GM18519 (cell line): Measurements from ENCODE around the gene EIF2B5.

Experiments
- ATAC-seq: cut with Tn5 transposase; IDR thresholded peaks from one replicate; pipeline ENCODE4 v1.9.1; 2021; ENCODE audit warnings: mild to moderate bottlenecking, moderate library complexity; ENCODE audit not compliant: unreplicated experiment, low FRiP score

Gene EIF2B5

GRCh38 chr3:184189421-184189820, 54.3 kb downstream of the EIF2B5 start:
- no peak for ATAC-seq

DNA sequence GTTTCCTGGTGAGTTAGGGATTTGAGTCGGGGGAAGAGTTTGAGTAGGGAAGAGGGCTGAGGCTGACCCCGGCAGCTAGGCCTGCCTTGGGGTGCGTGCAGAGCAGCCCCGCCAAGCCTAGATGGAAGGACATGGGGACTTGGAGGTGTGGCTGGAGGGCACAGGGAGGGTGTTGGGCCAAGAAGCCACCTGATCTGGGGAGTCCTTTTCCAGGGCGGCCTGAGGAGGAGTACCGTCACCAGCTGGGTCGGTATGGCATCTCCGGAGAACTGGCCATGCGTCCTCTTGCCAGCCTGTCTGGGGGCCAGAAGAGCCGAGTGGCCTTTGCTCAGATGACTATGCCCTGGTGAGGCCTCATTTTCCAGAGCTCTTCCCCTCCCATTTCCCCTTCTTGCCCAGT, 57.7 kb downstream of the EIF2B5 start:
- no peak for ATAC-seq

DNA sequence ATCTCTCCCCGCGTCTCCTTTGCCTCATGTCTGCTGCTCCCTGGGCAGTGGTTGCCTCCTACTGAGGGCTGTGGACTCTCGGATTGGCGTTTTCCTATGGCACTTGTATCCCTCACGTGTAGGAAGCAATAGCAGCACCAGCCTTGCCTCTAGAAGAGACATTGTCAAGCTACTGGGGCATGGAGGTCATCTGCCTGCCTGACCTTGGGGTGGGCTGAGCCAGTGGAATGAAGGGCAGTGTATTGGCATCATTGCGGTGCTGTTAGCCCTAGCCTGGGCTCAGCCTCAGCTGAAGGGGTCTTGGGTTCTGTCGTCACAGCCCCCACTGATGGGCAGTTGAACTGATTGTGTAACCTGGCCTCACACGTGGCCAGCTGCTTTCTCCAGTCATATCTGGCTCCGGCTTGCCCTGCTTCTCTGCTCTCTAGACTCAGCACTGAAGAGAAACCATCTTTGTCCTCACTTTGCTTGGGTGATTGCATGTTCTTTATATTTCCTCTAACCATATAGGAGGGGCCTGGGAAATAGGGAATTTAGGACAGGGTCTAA, 58.9 kb downstream of the EIF2B5 start:
- no peak for ATAC-seq
